IMR-90 (cell line): Measurements from ENCODE around the gene NEK6. TPM values are rescaled to one million over a fixed set of nuclear protein-coding genes. Genes with fewer than 3 reads are reported as not detected.

Experiments
- ATAC-seq: fragments of 200-7000 bp; cut with Tn5 transposase; 2 replicates; pipeline ENCODE4 v1.9.1; 2020; ENCODE audit warnings: low read depth, mild to moderate bottlenecking, moderate library complexity
- BruUV-seq: library from RNA; stranded (reverse); fragments of 400-500 nt; replicated peaks from 2 replicates; lab custom pipeline; 2021; lab: Mats Ljungman, UMichigan
- CTCF ChIA-PET: fragments of 300-600 bp; formaldehyde crosslinking; extraction: SDS; loops from one replicate; lab custom pipeline; 2021; ENCODE audit warnings: antibody characterized with exemption; lab: Yijun Ruan, JAX
- POLR2A ChIA-PET: fragments of 300-600 bp; sonication (Branson Sonifier 250); formaldehyde crosslinking; loops from one replicate; lab custom pipeline; 2022; ENCODE audit warnings: antibody characterized with exemption; ENCODE audit not compliant: unreplicated experiment; lab: Charles Lee
- DNase-seq: peaks from one replicate; pipeline ENCODE4 v3.0.0; 2013
- H2AFZ ChIP-seq: replicated peaks from 2 replicates; pipeline ENCODE3; 2013; ENCODE audit warnings: low read length, mild to moderate bottlenecking; ENCODE audit not compliant: poor library complexity
- H2AK5ac ChIP-seq: 2 replicates; pipeline ENCODE4 v1.6.1; 2013; ENCODE audit warnings: low read depth, low read length, inconsistent platforms
- H2AK9ac ChIP-seq: replicated peaks from 2 replicates; pipeline ENCODE3; 2013; ENCODE audit warnings: mild to moderate bottlenecking, low read depth, low read length, moderate library complexity; ENCODE audit not compliant: poor library complexity
- H2BK120ac ChIP-seq: 2 replicates; pipeline ENCODE4 v1.6.1; 2013; ENCODE audit warnings: low read depth, low read length, inconsistent platforms
- H2BK15ac ChIP-seq: 3 replicates; pipeline ENCODE4 v1.6.1; 2013; ENCODE audit warnings: low read depth, low read length, inconsistent platforms
- H2BK20ac ChIP-seq: 2 replicates; pipeline ENCODE4 v1.6.1; 2013; ENCODE audit warnings: low read depth, mild to moderate bottlenecking, inconsistent platforms, low read length, moderate library complexity
- H2BK5ac ChIP-seq: 2 replicates; pipeline ENCODE4 v1.6.1; 2013; ENCODE audit warnings: mild to moderate bottlenecking, low read depth, low read length, inconsistent platforms; ENCODE audit not compliant: poor library complexity, severe bottlenecking
- H3K14ac ChIP-seq: replicated peaks from 2 replicates; pipeline ENCODE4 v1.6.1; 2013; ENCODE audit warnings: low read depth, low read length, inconsistent platforms
- H3K18ac ChIP-seq: 2 replicates; pipeline ENCODE4 v1.6.1; 2013; ENCODE audit warnings: low read depth, low read length, control low read depth
- H3K23ac ChIP-seq: 2 replicates; pipeline ENCODE4 v1.6.1; 2013; ENCODE audit warnings: low read depth, low read length, inconsistent platforms
- H3K27ac ChIP-seq: 2 replicates; pipeline ENCODE4 v1.5.1; 2013; ENCODE audit warnings: mild to moderate bottlenecking, control low read depth, low read length; ENCODE audit not compliant: insufficient read depth
- H3K27me3 ChIP-seq: 2 replicates; pipeline ENCODE4 v1.6.1; 2013; ENCODE audit warnings: low read length; ENCODE audit not compliant: control insufficient read depth, insufficient read depth
- H3K36me3 ChIP-seq: 2 replicates; pipeline ENCODE4 v1.6.1; 2013; ENCODE audit warnings: low read length, mixed read lengths; ENCODE audit not compliant: control insufficient read depth, insufficient read depth
- H3K4ac ChIP-seq: 2 replicates; pipeline ENCODE4 v1.6.1; 2013; ENCODE audit warnings: low read depth, low read length, inconsistent platforms
- H3K4me1 ChIP-seq: 2 replicates; pipeline ENCODE4 v1.6.1; 2013; ENCODE audit warnings: low read length, mixed read lengths; ENCODE audit not compliant: control insufficient read depth, insufficient read depth
- H3K4me2 ChIP-seq: 2 replicates; pipeline ENCODE4 v1.6.1; 2013; ENCODE audit warnings: low read depth, mild to moderate bottlenecking, control low read depth, low read length, moderate library complexity
- H3K4me3 ChIP-seq: 2 replicates; pipeline ENCODE4 v1.5.1; 2013; ENCODE audit warnings: low read depth, mild to moderate bottlenecking, control low read depth, low read length, moderate library complexity; ENCODE audit not compliant: insufficient read depth
- H3K56ac ChIP-seq: 2 replicates; pipeline ENCODE4 v1.6.1; 2013; ENCODE audit warnings: low read length, inconsistent platforms; ENCODE audit not compliant: insufficient read depth; ENCODE audit errors: extremely low read depth
- H3K79me1 ChIP-seq, 2 experiments: 2 replicates each; pipeline ENCODE4 v1.6.1; 2013; ENCODE audit warnings: low read length in 2 of 2, inconsistent platforms in 1 of 2, low read depth in 1 of 2
- H3K9ac ChIP-seq: 2 replicates; pipeline ENCODE4 v1.6.1; 2013; ENCODE audit warnings: low read depth, low read length, control low read depth
- H3K9me1 ChIP-seq: 2 replicates; pipeline ENCODE4 v1.6.1; 2013; ENCODE audit warnings: low read length, inconsistent platforms; ENCODE audit not compliant: insufficient read depth
- H3K9me3 ChIP-seq: 2 replicates; pipeline ENCODE4 v1.6.1; 2013; ENCODE audit warnings: low read length; ENCODE audit not compliant: control insufficient read depth, insufficient read depth
- H4K20me1 ChIP-seq: 2 replicates; pipeline ENCODE4 v1.6.1; 2013; ENCODE audit warnings: low read length, inconsistent platforms; ENCODE audit not compliant: insufficient read depth
- H4K5ac ChIP-seq: 2 replicates; pipeline ENCODE4 v1.6.1; 2013; ENCODE audit warnings: mild to moderate bottlenecking, low read depth, low read length, control low read depth
- H4K8ac ChIP-seq, 2 experiments: 2 replicates each; pipeline ENCODE4 v1.6.1; 2013; ENCODE audit warnings: low read depth in 2 of 2, low read length in 2 of 2, control low read depth in 1 of 2, inconsistent platforms in 1 of 2
- H4K91ac ChIP-seq: 2 replicates; pipeline ENCODE4 v1.6.1; 2013; ENCODE audit warnings: low read depth, low read length, inconsistent platforms; ENCODE audit not compliant: insufficient read depth
- BHLHE40 ChIP-seq: fragments of 150-350 bp; IDR thresholded peaks from 2 replicates; pipeline ENCODE4 v1.6.1; 2016; ENCODE audit warnings: mild to moderate bottlenecking, low read depth, low read length
- CEBPB ChIP-seq: IDR thresholded peaks from 2 replicates; pipeline ENCODE4 v1.6.1; 2012; ENCODE audit warnings: low read depth, low read length, improper control_type of control experiment
- CTCF ChIP-seq: conservative IDR thresholded peaks from 2 replicates; pipeline ENCODE4 v1.5.1; 2012; ENCODE audit warnings: mild to moderate bottlenecking, low read depth, low read length, improper control_type of control experiment
- FOS ChIP-seq: fragments of 150-350 bp; IDR thresholded peaks from 2 replicates; pipeline ENCODE4 v1.6.1; 2016; ENCODE audit warnings: low read depth, low read length
- MAFK ChIP-seq: IDR thresholded peaks from 2 replicates; pipeline ENCODE4 v1.6.1; 2012; ENCODE audit warnings: low read depth, low read length, improper control_type of control experiment
- MAZ ChIP-seq: IDR thresholded peaks from 2 replicates; pipeline ENCODE4 v1.6.1; 2012; ENCODE audit warnings: low read depth, mild to moderate bottlenecking, low read length, improper control_type of control experiment, moderate library complexity, borderline replicate concordance
- MXI1 ChIP-seq: IDR thresholded peaks from 2 replicates; pipeline ENCODE4 v1.6.1; 2012; ENCODE audit warnings: low read depth, mild to moderate bottlenecking, low read length, moderate library complexity, borderline replicate concordance
- NFE2L2 ChIP-seq: fragments of 150-350 bp; IDR thresholded peaks from 2 replicates; pipeline ENCODE4 v1.6.1; 2016; ENCODE audit warnings: low read depth, mild to moderate bottlenecking, low read length
- POLR2A ChIP-seq: IDR thresholded peaks from 2 replicates; pipeline ENCODE4 v1.6.1; 2012; ENCODE audit warnings: mild to moderate bottlenecking, low read depth, low read length
- RAD21 ChIP-seq: IDR thresholded peaks from 2 replicates; pipeline ENCODE4 v1.6.1; 2012; ENCODE audit warnings: low read length, improper control_type of control experiment
- RFX5 ChIP-seq: IDR thresholded peaks from 2 replicates; pipeline ENCODE4 v1.8.0; 2012; ENCODE audit warnings: low read depth, mild to moderate bottlenecking, low read length, moderate library complexity
- SMC3 ChIP-seq: fragments of 150-350 bp; IDR thresholded peaks from 2 replicates; pipeline ENCODE4 v1.6.1; 2016; ENCODE audit warnings: low read depth, mild to moderate bottlenecking, antibody characterized with exemption, low read length, moderate library complexity
- WGBS, 2 experiments: methylation state at CpG; one replicate each; pipeline versions ENCODE4 v1.1.5 to v1.1.7; 2013; ENCODE audit warnings: missing lambda C conversion rate in 2 of 2; ENCODE audit not compliant: insufficient read length in 1 of 2; ENCODE audit errors: extremely low coverage in 2 of 2; 5-methylcytosine and 5-hydroxymethylcytosine counted together
- dilution Hi-C: fragments of 300-500 bp; cut with HindIII; formaldehyde crosslinking; loops from one replicate; pipeline ENCODE4 v1.14.3; 2018; ENCODE audit warnings: low sequenced_read_pairs; ENCODE audit not compliant: unreplicated experiment
- in situ Hi-C: fragments of 300-500 bp; cut with MboI; formaldehyde crosslinking; loops from 3 replicates; pipeline ENCODE4 v1.14.3; 2019; ENCODE audit warnings: low sequenced_read_pairs, inconsistent platforms, mixed read lengths
- intact Hi-C: fragments of 100-400 bp; cut with micrococcal nuclease; formaldehyde crosslinking; loops from 2 replicates; pipeline ENCODE4 v1.10.0; 2022
- polyA plus RNA-seq, 3 experiments: library from polyadenylated mRNA; depleted of rRNA; stranded (reverse); fragments of >200 nt; gene quantifications; 2 replicates each; pipeline ENCODE4 v1.2.3, GENCODE V29; 2012; ENCODE audit warnings: low replicate concordance in 1 of 3
- total RNA-seq: library from RNA; depleted of rRNA; stranded (reverse); fragments of >200 nt; gene quantifications from 2 replicates; pipeline ENCODE4 v1.2.3, GENCODE V29; 2012
- TF ChIP-seq, protein P1 (sequence below): fragments of 150-350 bp; IDR thresholded peaks from 2 replicates; pipeline ENCODE4 v1.6.1; 2017; ENCODE audit warnings: mild to moderate bottlenecking, antibody characterized with exemption, low read length, low read depth

Gene NEK6
- total and polyA plus RNA-seq, 2 of the 4 experiments (the other 2 are of a cell fraction) = 79.9 to 112 TPM

GRCh38 chr9:124369231-124369797, 111.6 kb downstream of the NEK6 start:
- Histone ChIP-seq H3K9ac (no peak overlapping the region), H4K20me1 (peaks cover 74% of the 10 kb centered on the region), H4K91ac (no peak overlapping the region), H3K9me3 (no peaks in the 10 kb centered on the region), H2AFZ (no peak overlapping the region), H3K4me3 (no peak overlapping the region), H3K27me3 (no peaks in the 10 kb centered on the region), H3K23ac (no peak overlapping the region), H3K4me2 (no peak overlapping the region), H3K9me1 (peaks cover 31% of the 10 kb centered on the region), H3K36me3 (peaks cover 2% of the 10 kb centered on the region), H3K4me1 (peaks cover 16% of the 10 kb centered on the region), H3K27ac (no peak overlapping the region), H2AK5ac (no peak overlapping the region), H3K56ac (no peak overlapping the region), H2BK15ac (no peak overlapping the region), H2BK20ac (no peak overlapping the region), H3K79me1 (peaks cover 42 to 84% of the 10 kb centered on the region in 2 experiments), H2BK5ac (no peak overlapping the region), H2AK9ac (no peak overlapping the region), H3K14ac (no peak overlapping the region), H2BK120ac (no peak overlapping the region), H3K18ac (no peak overlapping the region), H3K4ac (no peak overlapping the region), H4K8ac (no peak overlapping the region), H4K5ac (no peak overlapping the region)
- ChIA-PET CTCF (no interaction called here), POLR2A (interaction anchor here (0.6 kb wide), 1 partner anchor 398 kb away, joined by 12 read pairs; no protein-coding TSS in a partner anchor)
- 84% methylated on average over 8 of the region's 9 CpGs; no CpG with 5 or more reads in 1 of the 2 experiments for WGBS, 2 experiments
- in situ Hi-C loops = no loop called here
- ATAC-seq (no peak), DNase-seq (no peak)
- dilution Hi-C loops = no loop called here
- intact Hi-C loops = no loop called here
- TF ChIP-seq MAZ (no peak), CEBPB (no peak), RFX5 (no peak), CTCF (no peak), MXI1 (no peak), BHLHE40 (no peak), RAD21 (no peak), SMC3 (no peak), NFE2L2 (no peak), FOS (no peak), MAFK (no peak), POLR2A (no peak)
- TF ChIP-seq, protein P1, sequence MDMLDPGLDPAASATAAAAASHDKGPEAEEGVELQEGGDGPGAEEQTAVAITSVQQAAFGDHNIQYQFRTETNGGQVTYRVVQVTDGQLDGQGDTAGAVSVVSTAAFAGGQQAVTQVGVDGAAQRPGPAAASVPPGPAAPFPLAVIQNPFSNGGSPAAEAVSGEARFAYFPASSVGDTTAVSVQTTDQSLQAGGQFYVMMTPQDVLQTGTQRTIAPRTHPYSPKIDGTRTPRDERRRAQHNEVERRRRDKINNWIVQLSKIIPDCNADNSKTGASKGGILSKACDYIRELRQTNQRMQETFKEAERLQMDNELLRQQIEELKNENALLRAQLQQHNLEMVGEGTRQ = no peak
- no TSS peak for BruUV-seq
